Calu3 (cell line): ENCODE data around the gene ASB2. TPM values are rescaled to one million over a fixed set of nuclear protein-coding genes. Genes with fewer than 3 reads are reported as not detected.
A peak's percentile ranks its signal among the peaks of the same experiment; 100 is the strongest.

Experiments used
- BruUV-seq: library from RNA; stranded (reverse); fragments of 400-500 nt; replicated peaks from 2 replicates; lab custom pipeline; 2021; lab: Mats Ljungman, UMichigan
- CTCF ChIA-PET: fragments of 300-600 bp; sonication (Branson Sonifier 250); formaldehyde crosslinking; loops from one replicate; lab custom pipeline; 2022; ENCODE audit warnings: antibody characterized with exemption; lab: Charles Lee
- DNase-seq: peaks from one replicate; pipeline ENCODE4 v3.0.0; 2022
- H3K27ac Mint-ChIP-seq: one replicate; pipeline ENCODE4 v1.8.0; 2022; ENCODE audit warnings: mixed read lengths; ENCODE audit not compliant: unreplicated experiment
- H3K27me3 Mint-ChIP-seq: one replicate; pipeline ENCODE4 v1.8.0; 2022; ENCODE audit warnings: mixed read lengths; ENCODE audit not compliant: unreplicated experiment
- H3K36me3 Mint-ChIP-seq: one replicate; pipeline ENCODE4 v1.8.0; 2022; ENCODE audit warnings: mild to moderate bottlenecking, moderate library complexity, mixed read lengths; ENCODE audit not compliant: insufficient read depth, unreplicated experiment
- H3K4me1 Mint-ChIP-seq: one replicate; pipeline ENCODE4 v1.8.0; 2022; ENCODE audit warnings: mild to moderate bottlenecking, low read depth, mixed read lengths; ENCODE audit not compliant: unreplicated experiment
- H3K4me3 Mint-ChIP-seq: one replicate; pipeline ENCODE4 v1.8.0; 2022; ENCODE audit warnings: mild to moderate bottlenecking, low read depth, moderate library complexity, mixed read lengths; ENCODE audit not compliant: unreplicated experiment
- H3K9me3 Mint-ChIP-seq: one replicate; pipeline ENCODE4 v1.8.0; 2022; ENCODE audit warnings: low read depth, mixed read lengths; ENCODE audit not compliant: unreplicated experiment
- CTCF ChIP-seq: fragments of 200-600 bp; IDR thresholded peaks from one replicate; pipeline ENCODE4 v1.8.0; 2022; ENCODE audit warnings: antibody characterized with exemption; ENCODE audit not compliant: unreplicated experiment
- intact Hi-C: fragments of 100-400 bp; cut with micrococcal nuclease; formaldehyde crosslinking; loops from one replicate; pipeline ENCODE4 v1.10.0; 2022; ENCODE audit not compliant: unreplicated experiment
- total RNA-seq: library from RNA; stranded (reverse); gene quantifications from 2 replicates; pipeline ENCODE4 v1.2.3, GENCODE V29; 2022

Gene ASB2
- total RNA-seq, 1 experiment from 2014 or later = 0.19 TPM

- Mint-ChIP-seq H3K4me3 (no peak overlapping the region), H3K36me3 (peaks cover 5% of the 10 kb centered on the region), H3K27me3 (no peaks in the 10 kb centered on the region), H3K9me3 (peaks cover 5% of the 10 kb centered on the region), H3K27ac (no peak overlapping the region), H3K4me1 (peaks cover 20% of the 10 kb centered on the region)
- CTCF ChIA-PET = interaction anchor here (1.7 to 2.3 kb wide), 2 partner anchors 10 to 29 kb away, joined by 4 to 11 read pairs; no protein-coding TSS in a partner anchor
- BruUV-seq = no TSS peak
- DNase-seq = no peak
- intact Hi-C loops = no loop called here
- no peak for TF ChIP-seq CTCF
Observed at GRCh38 chr14:93969082-93969828, 7.1 kb downstream of the ASB2 start.

GRCh38 chr14:93967637-93968250, 8.6 kb downstream of the ASB2 start:
- H3K27ac Mint-ChIP-seq = no peak overlapping the region
- BruUV-seq = no TSS peak
- no peak for DNase-seq
- TF ChIP-seq CTCF = no peak
- peaks cover 5% of the 10 kb centered on the region for H3K9me3 Mint-ChIP-seq
- H3K4me3 Mint-ChIP-seq = no peak overlapping the region
- no peaks in the 10 kb centered on the region for H3K27me3 Mint-ChIP-seq
- CTCF ChIA-PET = interaction anchor here (1.7 to 2.3 kb wide), 2 partner anchors 8 to 28 kb away, joined by 4 to 11 read pairs; no protein-coding TSS in a partner anchor
- intact Hi-C loops = no loop called here
- H3K4me1 Mint-ChIP-seq = peaks cover 34% of the 10 kb centered on the region
- H3K36me3 Mint-ChIP-seq = peaks cover 5% of the 10 kb centered on the region

- CTCF ChIA-PET = interaction anchor here (1.3 to 1.7 kb wide), 2 partner anchors 26 to 29 kb away, joined by 3 to 13 read pairs; no protein-coding TSS in a partner anchor
- H3K36me3 Mint-ChIP-seq = peaks cover 5% of the 10 kb centered on the region
- no peak for TF ChIP-seq CTCF
- DNase-seq = no peak
- no TSS peak for BruUV-seq
- H3K4me1 Mint-ChIP-seq = peaks cover 46% of the 10 kb centered on the region
- intact Hi-C loops = no loop called here
- peak overlapping the region; percentile 68 for H3K27ac Mint-ChIP-seq
- peaks cover 5% of the 10 kb centered on the region for H3K9me3 Mint-ChIP-seq
- no peaks in the 10 kb centered on the region for H3K27me3 Mint-ChIP-seq
- H3K4me3 Mint-ChIP-seq = no peak overlapping the region
Observed at GRCh38 chr14:93965946-93966474, 10.4 kb downstream of the ASB2 start.

GRCh38 chr14:93965287-93965821, 11.0 kb downstream of the ASB2 start:
- BruUV-seq = no TSS peak
- peaks cover 5% of the 10 kb centered on the region for H3K9me3 Mint-ChIP-seq
- no peaks in the 10 kb centered on the region for H3K27me3 Mint-ChIP-seq
- H3K27ac Mint-ChIP-seq = peak overlapping the region; percentile 68
- H3K36me3 Mint-ChIP-seq = peaks cover 7% of the 10 kb centered on the region
- no peak overlapping the region for H3K4me3 Mint-ChIP-seq
- peaks cover 51% of the 10 kb centered on the region for H3K4me1 Mint-ChIP-seq
- TF ChIP-seq CTCF = no peak
- CTCF ChIA-PET = interaction anchor here (0.5 to 1.7 kb wide), 4 partner anchors 19 to 30 kb away, joined by 3 to 13 read pairs (median 4); no protein-coding TSS in a partner anchor
- DNase-seq = no peak
- intact Hi-C loops = no loop called here
